ENCODE data around the gene DAG1. TPM values are rescaled to one million over a fixed set of nuclear protein-coding genes. Genes with fewer than 3 reads are reported as not detected.

DAG1 gene
- 10 to 100 TPM; 42.8 to 73.4 (median 66.5) TPM for total RNA-seq
- 10 to 100 TPM in 1 of 3 donors, 1 to 10 TPM in 2; 4.2 to 42.7 (median 7.4) TPM for polyA plus RNA-seq

DNA sequence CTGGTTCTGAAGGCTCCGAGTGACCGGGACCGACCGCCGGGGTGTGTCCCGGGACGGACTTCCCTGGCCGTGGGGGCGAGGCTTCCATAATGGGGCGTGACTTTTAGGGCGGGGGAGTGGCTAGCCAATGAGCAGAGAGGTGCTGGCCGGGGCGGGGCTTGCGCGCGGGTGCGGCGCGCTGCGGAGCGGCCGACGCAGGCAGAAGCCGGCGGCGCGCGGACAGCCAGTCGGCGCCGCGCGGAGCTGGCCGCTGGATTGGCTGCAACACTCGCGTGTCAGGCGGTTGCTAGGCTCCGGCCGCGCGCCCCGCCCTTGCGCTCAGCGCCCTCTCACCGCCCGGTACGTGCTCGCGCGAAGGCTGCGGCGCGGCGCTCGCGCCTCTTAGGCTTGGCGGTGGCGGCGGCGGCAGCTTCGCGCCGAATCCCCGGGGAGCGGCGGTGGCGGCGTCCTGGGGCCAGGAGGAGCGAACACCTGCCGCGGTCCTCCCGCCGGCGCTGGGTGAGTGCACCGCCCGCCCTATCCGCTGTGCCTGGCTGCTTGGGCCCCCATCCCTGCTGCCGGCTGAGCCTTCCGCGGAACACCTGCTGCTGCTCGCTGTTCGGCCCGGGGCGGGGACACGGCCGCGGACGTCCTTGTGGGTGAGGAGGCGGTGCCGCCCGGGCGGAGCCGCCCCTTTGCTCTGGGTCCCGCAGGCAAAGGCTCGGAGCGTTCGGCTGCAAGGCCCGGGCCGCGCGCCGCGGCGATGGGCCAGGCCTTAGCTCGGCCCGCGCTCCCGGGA lies at the start of gene DAG1:
TSS of gene DAG1 (plus strand) at position 332 of the 778 bp plus-strand sequence. CDS start 40,268 bp downstream, outside the sequence.
- intact Hi-C loops (cut with DNase I) = loop anchor here (1.0 to 5.0 kb wide), 4 partner anchors 41 to 113 kb away; partner anchors contain the start of genes GPX1, NICN1 and TCTA
- H3K27me3 ChIP-seq = no peaks in the 10 kb centered on the region
- peak within 1 kb of the TSS; percentile 97 to 100 (median 98) for H3K27ac ChIP-seq
- TF ChIP-seq POLR2A (IDR thresholded peaks at IDR 0.05) (peak; percentile 21 to 56), POLR2AphosphoS5 (IDR thresholded peaks at IDR 0.05) (peak; percentile 72 to 92 (median 89))
- TF ChIP-seq, protein P1, sequence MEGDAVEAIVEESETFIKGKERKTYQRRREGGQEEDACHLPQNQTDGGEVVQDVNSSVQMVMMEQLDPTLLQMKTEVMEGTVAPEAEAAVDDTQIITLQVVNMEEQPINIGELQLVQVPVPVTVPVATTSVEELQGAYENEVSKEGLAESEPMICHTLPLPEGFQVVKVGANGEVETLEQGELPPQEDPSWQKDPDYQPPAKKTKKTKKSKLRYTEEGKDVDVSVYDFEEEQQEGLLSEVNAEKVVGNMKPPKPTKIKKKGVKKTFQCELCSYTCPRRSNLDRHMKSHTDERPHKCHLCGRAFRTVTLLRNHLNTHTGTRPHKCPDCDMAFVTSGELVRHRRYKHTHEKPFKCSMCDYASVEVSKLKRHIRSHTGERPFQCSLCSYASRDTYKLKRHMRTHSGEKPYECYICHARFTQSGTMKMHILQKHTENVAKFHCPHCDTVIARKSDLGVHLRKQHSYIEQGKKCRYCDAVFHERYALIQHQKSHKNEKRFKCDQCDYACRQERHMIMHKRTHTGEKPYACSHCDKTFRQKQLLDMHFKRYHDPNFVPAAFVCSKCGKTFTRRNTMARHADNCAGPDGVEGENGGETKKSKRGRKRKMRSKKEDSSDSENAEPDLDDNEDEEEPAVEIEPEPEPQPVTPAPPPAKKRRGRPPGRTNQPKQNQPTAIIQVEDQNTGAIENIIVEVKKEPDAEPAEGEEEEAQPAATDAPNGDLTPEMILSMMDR (IDR thresholded peaks at IDR 0.05) = no peak
- no peaks in the 10 kb centered on the region for H3K9me3 ChIP-seq
- DNase-seq = peak; percentile 99
- H3K4me1 ChIP-seq = peaks cover 0 to 44% (median 36%) of the 10 kb centered on the region in 4 donors
- H3K36me3 ChIP-seq = no peaks in the 10 kb centered on the region
- 1% methylated on average over 108 of the region's 108 CpGs for WGBS, 2 donors
- peak within 1 kb of the TSS; percentile 76 to 88 (median 86) for H3K4me3 ChIP-seq

DNA sequence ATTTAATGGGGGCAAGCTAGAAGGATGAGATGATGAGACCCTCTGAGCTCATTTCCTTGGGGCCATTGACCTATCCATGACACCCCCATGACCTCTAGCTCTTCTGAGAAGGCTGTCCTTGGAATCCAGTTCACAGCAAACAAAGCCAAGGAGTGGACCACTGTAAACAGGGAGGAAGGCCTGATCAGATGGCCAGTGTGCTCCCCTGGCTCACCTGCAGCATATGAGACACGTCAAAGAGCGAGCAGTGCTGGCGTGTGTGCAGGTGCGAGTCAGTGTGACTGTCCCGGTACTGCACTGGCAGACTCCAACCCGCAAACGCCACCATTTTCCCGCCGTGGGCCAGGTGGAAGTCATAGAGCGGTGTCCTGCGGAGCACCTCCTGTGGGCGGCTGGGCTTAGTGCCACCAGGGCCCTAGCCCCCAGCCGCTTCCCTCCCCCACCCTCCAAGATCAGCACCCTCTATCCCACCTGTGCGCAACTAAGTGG lies 48.1 kb upstream of the DAG1 start:
- Histone ChIP-seq H3K27me3 (no peaks in the 10 kb centered on the region), H3K9me3 (no peaks in the 10 kb centered on the region), H3K36me3 (peaks cover 0 to 48% (median 10%) of the 10 kb centered on the region in 4 donors), H3K4me3 (peak overlapping the region; percentile 26 to 44 (median 39)), H3K27ac (peak overlapping the region; percentile 15 to 63 (median 42)), H3K4me1 (peaks cover 0 to 22% (median 17%) of the 10 kb centered on the region in 4 donors)
- WGBS, 2 donors = 14 to 37% methylated on average over 14 of the region's 14 CpGs
- no peak for DNase-seq
- TF ChIP-seq POLR2A (IDR thresholded peaks at IDR 0.05) (no peak), EP300 (IDR thresholded peaks at IDR 0.05) (no peak), POLR2AphosphoS5 (IDR thresholded peaks at IDR 0.05) (no peak)
- TF ChIP-seq, protein P1 (IDR thresholded peaks at IDR 0.05) = no peak
- intact Hi-C loops (cut with DNase I) = no loop called here

DNA sequence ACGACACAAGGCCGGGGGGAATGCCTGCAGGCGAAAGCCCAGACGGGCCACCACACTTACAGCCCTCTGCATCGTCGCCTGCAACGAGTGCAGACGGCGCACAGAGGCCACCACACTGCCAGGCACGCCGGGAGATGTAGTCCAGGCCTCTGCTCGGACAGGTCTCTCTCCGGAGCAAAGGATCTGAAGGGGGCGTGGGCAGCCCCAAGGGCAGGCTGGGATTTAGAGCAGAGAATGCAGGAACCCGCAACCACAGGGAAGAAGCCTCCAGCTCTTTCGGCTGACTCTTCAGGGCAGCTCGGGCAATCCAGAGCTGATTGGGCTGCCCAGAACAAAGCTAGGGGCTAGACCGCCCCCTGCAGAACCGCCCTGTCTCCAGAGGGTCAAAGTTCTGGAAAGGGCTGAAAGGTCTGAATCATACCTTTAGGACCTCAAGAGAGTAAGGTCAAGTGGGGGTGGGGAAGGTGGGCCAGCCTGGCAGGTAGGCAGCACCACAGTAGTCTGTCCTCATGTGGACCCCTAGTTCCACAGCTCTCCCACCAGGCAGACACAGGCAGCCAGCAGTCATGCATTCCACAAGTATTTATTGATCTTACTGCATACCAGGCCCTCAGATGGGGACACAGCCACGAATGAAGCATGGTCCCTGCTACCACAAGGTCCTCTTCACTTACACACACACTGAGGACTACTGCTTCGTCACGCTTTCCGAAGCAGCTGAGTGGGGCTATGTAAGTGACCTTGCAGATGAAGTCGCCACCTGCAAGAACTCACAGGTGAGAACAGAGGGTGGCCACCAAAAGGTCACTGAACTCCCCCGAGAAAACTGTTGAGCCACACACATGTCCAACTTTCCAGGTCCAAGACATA lies 47.5 kb upstream of the DAG1 start, which contains the start of gene AMT:
TSS of gene AMT (minus strand) at position 95 of the 870 bp plus-strand sequence. CDS start at position 72, 23 bp downstream.
- H3K4me1 ChIP-seq = peaks cover 0 to 20% (median 17%) of the 10 kb centered on the region in 4 donors
- intact Hi-C loops (cut with DNase I) = no loop called here
- H3K4me3 ChIP-seq = peak within 1 kb of the TSS; percentile 26 to 44 (median 39)
- 29 to 46% methylated on average over 25 of the region's 25 CpGs for WGBS, 2 donors
- H3K27ac ChIP-seq = peak within 1 kb of the TSS; percentile 15 to 63 (median 42)
- H3K36me3 ChIP-seq = peaks cover 0 to 42% (median 10%) of the 10 kb centered on the region in 4 donors
- no peaks in the 10 kb centered on the region for H3K27me3 ChIP-seq
- DNase-seq = no peak
- TF ChIP-seq EP300 (IDR thresholded peaks at IDR 0.05) (no peak), POLR2AphosphoS5 (IDR thresholded peaks at IDR 0.05) (peak in 2 of 4 donors; percentile 23 to 30)
- H3K9me3 ChIP-seq = no peaks in the 10 kb centered on the region

DNA sequence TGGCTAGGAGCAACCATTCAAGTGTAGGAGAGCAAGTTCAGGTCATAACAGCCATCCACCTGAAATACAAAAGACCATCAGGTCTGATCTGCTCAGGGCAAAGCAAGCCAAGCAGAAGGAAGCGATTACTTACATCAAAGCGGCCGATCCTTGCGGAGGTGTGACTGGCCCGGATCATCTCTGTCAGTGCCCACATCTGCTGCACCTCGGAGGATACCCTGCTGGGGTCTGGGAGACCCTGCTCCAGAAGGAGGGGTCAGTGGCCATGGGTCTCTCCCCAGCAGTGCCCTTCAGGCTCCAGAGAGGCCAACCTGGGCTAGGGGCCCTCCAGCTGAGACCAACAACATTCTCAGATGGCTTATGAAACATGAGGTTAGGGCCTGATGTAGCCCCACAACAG lies 45.3 kb upstream of the DAG1 start:
- intact Hi-C loops (cut with DNase I) = loop anchor here (5.0 kb wide), 2 partner anchors 83 to 247 kb away; partner anchors contain the start of genes APEH and USP4
- Histone ChIP-seq H3K27ac (no peak overlapping the region), H3K4me3 (no peak overlapping the region), H3K4me1 (peaks cover 0 to 30% (median 25%) of the 10 kb centered on the region in 4 donors), H3K27me3 (no peaks in the 10 kb centered on the region), H3K9me3 (no peaks in the 10 kb centered on the region), H3K36me3 (peaks cover 0 to 29% (median 10%) of the 10 kb centered on the region in 4 donors)
- TF ChIP-seq POLR2AphosphoS5 (IDR thresholded peaks at IDR 0.05) = no peak
- no peak for DNase-seq
- 94 to 99% methylated on average over 6 of the region's 6 CpGs for WGBS, 2 donors

DNA sequence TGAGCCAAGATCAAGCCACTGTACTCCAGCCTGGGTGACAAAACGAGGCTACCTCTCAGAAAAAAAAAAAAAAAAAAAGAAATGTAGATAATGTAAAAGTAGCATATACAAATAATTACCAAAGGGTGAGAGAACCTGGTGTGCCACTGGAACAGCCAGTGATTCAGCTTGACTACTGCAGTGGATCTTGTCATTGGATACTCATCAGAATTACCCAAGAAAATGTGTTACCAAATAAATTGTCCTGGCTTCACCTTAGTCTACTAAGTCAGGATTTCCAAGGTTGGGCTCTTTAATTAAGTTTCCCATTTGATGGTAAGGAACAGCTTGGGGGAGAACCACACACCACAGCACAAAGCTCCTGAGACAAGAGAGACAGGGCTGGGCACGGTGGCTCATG lies 42.5 kb upstream of the DAG1 start:
- WGBS, 2 donors = 83 to 88% methylated on average over 2 of the region's 2 CpGs
- no peak for DNase-seq
- intact Hi-C loops (cut with DNase I) = loop anchor here (5.0 kb wide), 2 partner anchors 85 to 245 kb away; partner anchors contain the start of genes APEH and USP4

More for the DNA sequence above, 42.5 kb upstream of the DAG1 start:
- Histone ChIP-seq H3K4me3 (no peak overlapping the region), H3K27me3 (no peaks in the 10 kb centered on the region), H3K9me3 (no peaks in the 10 kb centered on the region), H3K36me3 (peaks cover 0 to 29% (median 10%) of the 10 kb centered on the region in 4 donors), H3K4me1 (peaks cover 0 to 18% (median 11%) of the 10 kb centered on the region in 4 donors), H3K27ac (no peak overlapping the region)
- TF ChIP-seq, protein P1 (IDR thresholded peaks at IDR 0.05) = no peak
- no peak for TF ChIP-seq EP300 (IDR thresholded peaks at IDR 0.05)
- TF ChIP-seq POLR2AphosphoS5 (IDR thresholded peaks at IDR 0.05) = no peak
- no peak for TF ChIP-seq POLR2A (IDR thresholded peaks at IDR 0.05)

All from sigmoid colon (tissue), 7 donors.